RWPE1 (cell line): ENCODE data around the gene IFT25.
A peak's percentile ranks its signal among the peaks of the same experiment; 100 is the strongest.

Experiments used
- CTCF ChIA-PET: fragments of 350-600 bp; sonication (Branson Sonifier 250); formaldehyde crosslinking; extraction: SDS; loops from one replicate; lab custom pipeline; 2021; lab: Yijun Ruan, JAX
- POLR2A ChIA-PET: fragments of 400-600 bp; formaldehyde crosslinking; extraction: SDS; loops from one replicate; lab custom pipeline; 2020; ENCODE audit warnings: antibody characterized with exemption; ENCODE audit not compliant: low non-redundant PET; lab: Yijun Ruan, JAX
- DNase-seq: peaks from one replicate; pipeline ENCODE4 v3.0.0; 2012; ENCODE audit warnings: low spot score
- H3K27ac ChIP-seq: fragments of 450-650 bp; 2 replicates; pipeline ENCODE4 v1.5.1; 2017
- CTCF ChIP-seq: fragments of 450-650 bp; conservative IDR thresholded peaks from 2 replicates; pipeline ENCODE4 v1.5.1; 2017; ENCODE audit warnings: low read depth, mild to moderate bottlenecking

The IFT25 gene

GRCh38 chr1:53949023-53949990 is 3.8 kb upstream of the IFT25 start:
- ChIA-PET POLR2A (no interaction called here), CTCF (interaction anchor here (0.6 to 0.9 kb wide), 4 partner anchors 10 to 1579 kb away, joined by 3 to 5 read pairs (median 4); no protein-coding TSS in a partner anchor)
- H3K27ac ChIP-seq = no peak overlapping the region
- peak; percentile 31; the same call in 1 of the 2 replicates for TF ChIP-seq CTCF
- peak; percentile 38 for DNase-seq

- ChIA-PET CTCF (interaction anchor here (0.9 kb wide), 1 partner anchor 11 kb away, joined by 3 read pairs; no protein-coding TSS in a partner anchor), POLR2A (no interaction called here)
- H3K27ac ChIP-seq = no peak overlapping the region
- DNase-seq = no peak
- no peak for TF ChIP-seq CTCF
Observed at GRCh38 chr1:53948291-53948690, 2.8 kb upstream of the IFT25 start.

DNA sequence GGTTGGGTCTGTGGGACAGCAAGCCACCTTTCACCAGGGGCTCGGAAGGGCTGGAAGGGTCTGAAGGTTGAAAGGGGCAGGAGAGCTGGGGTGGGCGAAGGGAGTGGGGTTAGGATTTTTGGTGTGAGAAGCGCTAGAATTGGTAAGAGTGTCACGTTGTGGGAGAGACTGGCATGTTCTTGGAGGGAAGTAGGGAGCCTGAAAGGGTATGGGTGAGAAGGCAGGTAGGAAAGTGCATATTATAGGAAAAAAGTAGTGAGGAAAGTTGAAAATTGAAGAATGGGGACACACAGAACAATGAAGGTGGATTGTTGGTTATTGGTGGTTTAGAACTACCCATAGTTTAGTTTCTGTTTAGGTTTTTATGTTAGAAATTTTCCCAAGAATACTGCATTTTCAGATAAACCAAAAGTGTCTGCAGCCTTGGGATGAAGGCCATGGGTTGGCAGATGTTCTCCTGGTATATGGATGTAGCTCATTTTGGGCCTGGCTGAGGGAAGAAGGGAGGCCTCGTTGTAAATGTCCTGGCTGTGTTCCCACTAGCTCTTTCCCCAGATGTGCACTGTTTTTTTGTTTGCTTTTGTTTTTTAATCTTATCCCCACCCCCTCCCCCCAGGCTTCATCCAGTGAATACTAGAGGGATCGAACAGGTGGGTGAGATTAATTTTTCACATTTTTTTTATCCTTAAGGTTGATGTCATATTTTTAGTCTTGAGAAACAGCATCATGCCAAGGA is 1.8 kb upstream of the IFT25 start:
- no peak for DNase-seq
- ChIA-PET CTCF (interaction anchor here (0.6 kb wide), 1 partner anchor 62 kb away, joined by 3 read pairs; no protein-coding TSS in a partner anchor), POLR2A (no interaction called here)
- TF ChIP-seq CTCF = no peak
- peak overlapping the region; percentile 90 for H3K27ac ChIP-seq

- POLR2A ChIA-PET = interaction anchor here (0.6 to 0.9 kb wide), 2 partner anchors 57 to 1281 kb away, joined by 3 to 13 read pairs; partner anchors contain the start of gene YIPF1
- peak within 1 kb of the TSS; percentile 90 for H3K27ac ChIP-seq
- CTCF ChIA-PET = interaction anchor here (0.9 to 1.3 kb wide), 3 partner anchors 13 to 75 kb away, joined by 3 read pairs; no protein-coding TSS in a partner anchor
Observed at GRCh38 chr1:53946252-53947171, 1.0 kb upstream of the IFT25 start, which contains the start of gene LRRC42. TSS of gene LRRC42 (plus strand) at chr1:53946350. CDS start at chr1:53952000, 5,650 bp downstream.

GRCh38 chr1:53945183-53945432 is 391 bp downstream of the IFT25 start:
- DNase-seq = no peak
- ChIA-PET POLR2A (interaction anchor here (0.9 kb wide), 1 partner anchor 107 kb away, joined by 4 read pairs; the partner anchor contains the start of gene NDC1), CTCF (no interaction called here)
- peak overlapping the region; percentile 90 for H3K27ac ChIP-seq
- TF ChIP-seq CTCF = no peak

More at GRCh38 chr1:53946252-53947171, 1.0 kb upstream of the IFT25 start, which contains the start of gene LRRC42:
- DNase-seq = peak; percentile 93
- peak; percentile 54 for TF ChIP-seq CTCF
